GM12873 (cell line): ENCODE measurements around the gene MSANTD1.

Source experiments
- TF ChIP-seq, protein P1 (sequence below): IDR thresholded peaks from 2 replicates; pipeline ENCODE4 v1.5.1; 2012; ENCODE audit warnings: low read depth, mild to moderate bottlenecking, moderate library complexity, low read length, control low read depth; ENCODE audit not compliant: insufficient read depth; ENCODE audit errors: missing control alignments

The MSANTD1 gene

DNA sequence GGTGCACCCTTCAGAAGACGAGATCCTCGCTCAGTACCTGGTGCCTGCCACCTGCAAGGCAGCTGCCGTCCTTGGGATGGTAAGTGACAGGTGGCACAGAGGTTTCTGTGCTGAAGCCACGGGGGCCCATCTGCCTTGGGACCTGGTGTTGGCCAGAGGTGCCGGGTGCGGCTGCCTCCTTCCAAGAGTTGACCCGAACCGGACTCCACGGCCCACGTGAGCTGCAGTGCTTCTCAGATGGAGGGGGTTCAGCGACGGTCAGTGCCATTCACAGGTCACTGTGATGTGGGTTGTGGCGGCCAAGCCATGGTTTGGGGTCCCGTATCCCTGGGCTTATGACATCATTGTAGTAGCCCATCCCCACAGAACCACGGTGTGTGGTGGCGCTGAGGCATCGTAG, 19.0 kb upstream of the MSANTD1 start:
- TF ChIP-seq, protein P1, sequence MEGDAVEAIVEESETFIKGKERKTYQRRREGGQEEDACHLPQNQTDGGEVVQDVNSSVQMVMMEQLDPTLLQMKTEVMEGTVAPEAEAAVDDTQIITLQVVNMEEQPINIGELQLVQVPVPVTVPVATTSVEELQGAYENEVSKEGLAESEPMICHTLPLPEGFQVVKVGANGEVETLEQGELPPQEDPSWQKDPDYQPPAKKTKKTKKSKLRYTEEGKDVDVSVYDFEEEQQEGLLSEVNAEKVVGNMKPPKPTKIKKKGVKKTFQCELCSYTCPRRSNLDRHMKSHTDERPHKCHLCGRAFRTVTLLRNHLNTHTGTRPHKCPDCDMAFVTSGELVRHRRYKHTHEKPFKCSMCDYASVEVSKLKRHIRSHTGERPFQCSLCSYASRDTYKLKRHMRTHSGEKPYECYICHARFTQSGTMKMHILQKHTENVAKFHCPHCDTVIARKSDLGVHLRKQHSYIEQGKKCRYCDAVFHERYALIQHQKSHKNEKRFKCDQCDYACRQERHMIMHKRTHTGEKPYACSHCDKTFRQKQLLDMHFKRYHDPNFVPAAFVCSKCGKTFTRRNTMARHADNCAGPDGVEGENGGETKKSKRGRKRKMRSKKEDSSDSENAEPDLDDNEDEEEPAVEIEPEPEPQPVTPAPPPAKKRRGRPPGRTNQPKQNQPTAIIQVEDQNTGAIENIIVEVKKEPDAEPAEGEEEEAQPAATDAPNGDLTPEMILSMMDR = no peak

GRCh38 chr4:3231471-3231870, 17.5 kb upstream of the MSANTD1 start:
- TF ChIP-seq, protein P1 = no peak

DNA sequence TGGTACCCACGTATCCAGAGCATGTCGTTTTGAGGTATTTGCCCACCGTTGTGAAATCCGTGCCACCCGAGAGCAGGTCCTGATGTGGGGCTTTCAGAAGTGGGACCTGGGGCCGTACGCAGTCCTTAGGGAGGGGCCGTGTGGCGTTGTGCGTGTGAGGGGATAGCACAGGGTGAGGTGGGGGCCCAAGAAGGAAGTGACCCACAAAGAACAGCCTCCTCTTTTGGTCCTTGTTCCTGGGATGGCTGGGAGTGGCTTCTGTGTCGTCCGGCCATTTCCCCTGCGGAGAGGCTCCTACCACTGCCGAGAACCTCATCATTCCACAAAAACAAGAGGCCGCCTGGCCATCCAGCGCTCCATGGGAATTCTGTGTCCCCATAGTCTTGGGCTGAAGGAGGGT, 17.0 kb upstream of the MSANTD1 start:
- TF ChIP-seq, protein P1 = no peak

DNA sequence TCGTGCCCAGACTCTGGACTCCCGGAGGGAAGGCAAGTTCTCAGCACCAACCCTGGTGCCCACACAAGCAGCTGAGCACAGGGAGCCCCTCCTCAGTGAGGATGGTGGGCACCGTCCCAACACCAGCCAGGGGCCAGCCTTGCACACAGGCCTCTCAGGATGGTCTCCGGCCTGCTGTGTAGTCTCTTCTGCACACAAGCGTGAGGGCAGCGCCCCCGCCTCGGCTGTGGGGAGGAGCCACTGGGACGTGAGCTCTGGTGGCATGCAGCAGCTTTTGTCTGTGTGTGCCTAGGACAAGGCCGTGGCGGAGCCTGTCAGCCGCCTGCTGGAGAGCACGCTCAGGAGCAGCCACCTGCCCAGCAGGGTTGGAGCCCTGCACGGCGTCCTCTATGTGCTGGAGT, 16.1 kb upstream of the MSANTD1 start:
- TF ChIP-seq, protein P1 = no peak

- TF ChIP-seq, protein P1 = no peak
Observed at GRCh38 chr4:3233391-3234071, 15.4 kb upstream of the MSANTD1 start.

GRCh38 chr4:3234171-3235029, 14.6 kb upstream of the MSANTD1 start:
- TF ChIP-seq, protein P1 = no peak

DNA sequence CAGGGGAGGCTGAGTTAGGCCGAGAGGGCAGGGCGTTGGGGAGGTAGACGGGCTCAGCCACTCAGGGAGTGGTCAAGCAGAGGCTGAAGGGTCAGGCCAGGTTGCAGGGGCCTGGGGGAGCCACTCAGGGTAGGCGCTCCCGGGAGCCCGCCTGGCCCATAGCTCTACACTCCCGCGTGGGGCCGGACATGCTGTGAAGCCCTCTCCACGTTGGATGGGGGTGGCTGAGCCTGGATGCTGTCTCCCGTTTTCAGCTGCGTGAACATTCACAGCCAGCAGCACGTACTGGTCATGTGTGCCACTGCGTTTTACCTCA, 14.0 kb upstream of the MSANTD1 start:
- TF ChIP-seq, protein P1 = no peak
